RKO (cell line): ENCODE results near the gene CDH23.

Experiments
- DNase-seq: peaks from one replicate; pipeline ENCODE4 v3.0.0-alpha.2; 2016; ENCODE audit warnings: low spot score

The CDH23 gene

DNA sequence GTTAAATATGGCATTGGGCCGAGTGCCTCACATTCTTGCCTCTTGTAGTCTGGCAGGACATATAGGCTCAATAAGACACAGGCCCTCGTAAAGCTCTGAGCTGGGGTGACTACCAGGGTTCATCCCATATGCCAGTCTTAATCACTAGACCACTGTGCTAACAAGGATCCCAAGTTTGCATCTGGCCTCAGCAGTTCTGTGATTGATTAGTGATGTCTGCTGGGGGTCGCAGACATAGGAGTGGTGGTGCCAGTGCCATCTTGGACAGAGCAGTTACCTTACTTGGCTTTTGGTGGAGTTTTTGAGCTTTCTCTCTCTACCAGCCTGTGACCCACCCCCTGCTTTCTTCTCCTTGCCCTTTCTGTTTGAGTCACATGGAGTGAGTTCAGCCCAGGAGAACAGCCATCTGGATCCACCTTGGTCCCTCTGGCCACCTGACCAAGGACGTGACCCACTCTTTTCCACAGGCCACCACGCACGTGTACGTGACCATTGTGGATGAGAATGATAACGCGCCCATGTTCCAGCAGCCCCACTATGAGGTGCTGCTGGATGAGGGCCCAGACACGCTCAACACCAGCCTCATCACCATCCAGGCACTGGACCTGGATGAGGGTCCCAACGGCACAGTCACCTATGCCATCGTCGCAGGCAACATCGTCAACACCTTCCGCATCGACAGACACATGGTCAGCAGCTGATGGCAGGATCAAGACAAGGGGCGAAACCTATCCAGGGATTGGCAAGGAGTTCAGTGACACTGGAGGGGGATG is 380.7 kb downstream of the CDH23 start:
- DNase-seq, result no peak

DNA sequence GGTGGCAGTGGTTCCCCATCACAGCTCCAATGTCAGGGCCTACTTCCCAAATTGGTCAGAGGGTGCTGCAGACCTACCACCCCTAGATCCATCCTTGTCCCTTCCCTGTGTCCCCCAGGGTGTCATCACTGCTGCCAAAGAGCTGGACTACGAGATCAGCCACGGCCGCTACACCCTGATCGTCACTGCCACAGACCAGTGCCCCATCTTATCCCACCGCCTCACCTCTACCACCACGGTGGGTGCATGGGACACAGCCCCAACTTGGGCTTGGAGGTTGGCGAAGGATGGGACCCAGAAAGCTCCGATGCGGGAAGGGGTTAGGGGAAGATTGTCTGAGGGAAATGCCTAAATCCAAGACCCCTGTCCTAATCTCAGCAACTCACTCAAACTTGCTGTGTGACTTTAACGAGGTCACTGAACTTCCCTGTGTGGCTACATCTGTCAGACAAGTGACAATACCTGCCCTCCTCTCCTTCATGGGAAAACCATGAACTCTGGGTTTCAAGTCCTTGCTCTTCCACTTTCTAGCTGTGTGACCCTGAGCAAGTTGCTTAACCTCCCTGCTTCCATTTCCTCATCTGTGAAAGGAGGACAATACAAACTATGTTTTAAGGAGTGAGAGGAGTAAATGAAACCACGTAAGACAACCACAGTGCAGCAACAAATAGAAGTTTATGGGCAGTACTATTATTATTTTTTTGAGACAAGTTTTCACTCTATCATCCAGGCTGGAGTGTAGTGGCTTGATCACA is 381.5 kb downstream of the CDH23 start:
- DNase-seq, result no peak

DNA sequence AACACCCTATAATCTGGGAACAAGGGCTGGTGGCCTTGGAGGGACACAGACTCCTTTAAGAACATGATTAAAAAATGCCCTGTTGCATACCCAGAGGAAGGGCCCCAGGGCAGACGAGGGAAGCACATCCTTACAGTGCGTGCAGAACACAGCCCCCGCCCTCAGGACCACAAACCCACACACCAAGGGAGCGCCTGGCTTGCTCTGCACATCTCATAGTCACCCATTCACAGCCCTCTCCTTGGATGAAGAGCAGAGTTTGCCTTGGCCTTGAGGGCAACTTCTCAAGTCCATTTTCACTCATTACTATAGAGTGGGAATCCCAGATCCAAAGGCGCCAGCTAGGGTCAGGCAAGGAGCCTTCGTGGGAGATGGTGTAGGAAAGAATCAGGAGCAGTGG is 382.9 kb downstream of the CDH23 start:
- no peak for DNase-seq

DNA sequence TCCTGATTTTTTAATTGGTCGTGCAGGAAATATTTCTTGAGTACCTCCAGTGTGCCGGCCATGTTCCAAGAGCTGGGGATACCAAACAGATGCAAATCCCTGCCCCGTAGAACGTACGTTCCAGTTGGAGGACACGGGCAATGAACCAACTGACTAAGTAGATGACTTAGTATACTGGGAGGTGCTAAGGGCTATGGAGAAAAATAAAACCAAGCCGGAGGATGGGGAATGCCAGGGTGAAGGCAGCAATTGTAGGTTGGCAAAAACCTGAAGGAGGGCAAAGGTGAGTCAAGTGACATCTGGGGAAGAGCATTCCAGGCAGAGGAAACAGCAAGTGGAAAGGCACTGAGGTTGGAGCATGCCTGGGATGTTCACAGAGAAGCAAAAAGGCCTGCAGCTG is 383.4 kb downstream of the CDH23 start:
- no peak for DNase-seq

DNA sequence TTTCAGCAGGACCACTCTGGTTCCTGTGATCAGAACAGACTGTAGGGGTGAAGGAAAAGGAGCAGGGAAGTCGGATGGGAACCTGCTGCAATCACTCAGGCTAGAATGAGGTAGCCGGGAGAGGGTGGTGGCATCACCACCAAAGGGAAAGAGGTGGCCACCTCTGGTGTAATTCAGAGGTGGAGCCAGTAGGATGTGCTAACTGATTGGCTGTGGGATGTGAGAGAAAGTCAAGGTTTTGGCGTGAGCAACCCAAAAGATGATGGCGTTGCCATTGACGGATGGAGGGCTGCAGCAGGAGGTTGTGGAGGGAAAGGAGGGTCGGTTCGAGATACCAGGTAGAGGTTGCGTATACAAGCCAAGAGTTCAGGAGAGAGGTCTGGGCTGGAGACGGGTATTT is 384.0 kb downstream of the CDH23 start:
- DNase-seq, result no peak

DNA sequence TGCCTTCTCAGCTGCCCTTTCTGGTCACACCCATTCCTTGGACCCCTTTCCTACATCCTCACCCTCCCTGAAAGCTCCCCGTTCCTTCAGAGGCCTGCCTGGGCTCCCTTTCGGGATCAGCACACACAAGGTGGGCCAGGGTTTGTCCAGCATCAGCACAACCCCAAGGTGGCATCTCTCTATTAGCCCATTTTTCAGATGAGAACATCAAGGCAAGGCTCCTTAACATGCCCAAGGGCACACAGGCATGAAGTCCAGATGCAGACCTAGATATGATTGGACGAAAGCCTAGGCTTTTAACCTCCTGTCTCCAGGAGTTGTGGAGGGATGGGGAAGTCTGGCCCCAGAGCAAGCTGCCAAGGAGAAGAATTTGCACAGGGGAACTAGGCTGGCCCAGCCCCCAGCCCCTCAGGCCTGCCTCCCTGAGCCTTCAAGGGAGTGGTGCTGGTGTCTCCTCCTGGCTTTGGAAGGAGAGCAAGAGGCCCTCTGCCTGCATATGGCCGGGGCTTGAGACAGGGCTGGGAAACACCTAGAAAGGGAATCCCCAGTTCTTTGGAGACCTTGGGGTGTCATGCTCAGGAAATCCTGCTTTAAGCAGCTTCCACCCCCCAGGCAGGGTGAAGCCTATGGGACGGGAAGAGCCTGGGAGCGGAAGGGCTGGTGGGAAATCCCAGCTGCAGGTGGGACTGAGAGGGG is 385.6 kb downstream of the CDH23 start:
- no peak for DNase-seq

DNA sequence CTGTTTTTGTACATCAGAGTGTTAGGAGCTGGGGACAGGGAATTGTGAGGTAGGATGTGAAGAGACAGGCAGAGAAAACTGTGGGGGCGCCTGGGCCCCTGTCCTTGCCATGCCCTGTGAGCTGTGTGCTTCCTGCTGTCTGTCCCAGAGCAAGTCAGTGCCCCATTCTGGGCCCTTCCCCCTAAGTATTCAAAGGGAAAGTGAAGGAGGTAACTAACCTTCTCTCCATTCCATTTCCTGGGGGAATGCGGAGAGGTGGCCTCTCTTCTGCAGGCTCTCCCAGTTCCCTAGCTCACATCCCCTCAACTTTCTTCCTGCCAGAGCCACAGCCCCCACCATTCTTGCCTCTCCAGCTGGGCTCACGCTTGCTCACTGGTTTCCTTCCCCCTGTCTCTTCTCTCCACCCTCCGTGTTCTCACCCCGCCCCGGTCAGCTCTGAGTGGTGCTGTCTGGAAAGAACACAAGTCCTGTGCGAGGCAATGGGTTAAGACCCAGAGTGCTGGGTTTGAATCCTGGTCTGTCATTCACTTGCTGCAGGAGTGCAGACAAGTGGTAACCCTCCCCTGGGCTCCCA is 386.3 kb downstream of the CDH23 start:
- no peak for DNase-seq

DNA sequence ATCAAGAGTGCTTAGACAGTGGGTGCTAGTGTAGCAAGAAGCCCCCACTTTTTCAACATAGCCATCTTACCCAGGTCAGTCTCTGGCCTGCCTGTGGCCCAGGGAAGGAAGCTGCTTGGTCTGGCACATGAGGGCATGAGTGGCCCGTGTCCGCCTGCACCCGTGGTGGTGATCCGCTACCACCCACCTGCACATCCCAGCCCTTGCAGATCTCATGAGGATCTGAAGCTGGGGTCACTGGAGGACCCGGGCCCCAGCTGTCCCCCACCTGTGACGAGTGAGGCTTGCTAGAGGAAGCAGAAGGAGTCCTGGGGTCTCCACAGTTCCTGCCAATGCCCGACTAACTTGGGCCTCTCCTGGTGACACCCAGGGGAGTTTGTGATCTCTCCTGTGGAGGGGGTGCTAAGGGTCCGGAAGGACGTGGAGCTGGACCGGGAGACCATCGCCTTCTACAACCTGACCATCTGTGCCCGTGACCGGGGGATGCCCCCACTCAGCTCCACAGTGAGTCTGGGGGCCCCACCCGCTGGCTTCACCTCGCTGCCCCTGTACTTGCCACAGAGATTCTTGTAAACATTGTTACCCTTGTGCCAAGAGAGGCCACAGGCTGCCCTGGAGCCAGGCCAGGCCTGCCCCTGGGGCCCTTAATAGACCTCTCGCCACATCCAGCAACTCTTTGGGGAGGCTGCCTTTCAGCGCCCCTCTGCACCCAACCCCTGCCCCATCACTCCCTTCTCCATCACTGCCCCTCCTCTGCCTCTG is 387.4 kb downstream of the CDH23 start:
- DNase-seq, result no peak

DNA sequence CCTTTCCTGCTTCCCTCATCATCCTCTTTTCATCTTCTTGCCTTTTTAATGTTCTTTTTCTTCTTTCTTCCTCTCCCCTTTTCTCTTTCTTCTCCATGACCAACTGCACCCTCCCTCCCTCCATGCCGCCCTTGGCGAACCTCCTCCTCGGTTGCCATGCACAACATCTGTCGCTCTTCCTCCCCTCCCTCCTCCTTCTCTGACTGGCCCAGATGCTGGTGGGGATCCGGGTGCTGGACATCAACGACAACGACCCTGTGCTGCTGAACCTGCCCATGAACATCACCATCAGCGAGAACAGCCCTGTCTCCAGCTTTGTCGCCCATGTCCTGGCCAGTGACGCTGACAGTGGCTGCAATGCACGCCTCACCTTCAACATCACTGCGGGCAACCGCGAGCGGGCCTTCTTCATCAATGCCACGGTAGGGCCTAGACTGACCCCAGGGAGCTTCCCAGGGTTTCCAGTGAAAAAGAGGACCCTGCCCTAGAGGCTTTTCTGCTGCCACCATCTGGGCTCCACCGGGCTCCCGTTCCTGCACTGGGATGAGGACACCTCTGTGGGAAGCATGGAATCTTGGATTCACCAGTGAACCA is 388.1 kb downstream of the CDH23 start:
- no peak for DNase-seq

DNA sequence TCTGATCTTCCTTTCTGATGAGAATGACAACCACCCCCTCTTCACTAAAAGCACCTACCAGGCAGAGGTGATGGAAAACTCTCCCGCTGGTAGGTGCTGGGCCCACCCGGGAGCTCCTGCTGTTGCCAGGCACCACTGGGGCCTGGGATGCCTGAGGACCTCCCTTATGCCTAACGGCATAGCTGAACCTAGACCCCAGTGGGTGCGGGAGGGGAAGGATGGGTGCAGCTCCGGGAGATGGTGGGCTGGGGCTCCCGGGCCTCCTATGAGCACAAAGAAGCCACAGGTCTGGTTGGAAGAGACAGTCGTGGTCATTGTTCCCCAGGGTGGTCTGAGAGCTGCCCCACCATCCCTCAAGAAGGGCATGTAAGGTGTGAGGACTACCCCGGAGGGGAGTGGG is 392.2 kb downstream of the CDH23 start:
- DNase-seq, result no peak

DNA sequence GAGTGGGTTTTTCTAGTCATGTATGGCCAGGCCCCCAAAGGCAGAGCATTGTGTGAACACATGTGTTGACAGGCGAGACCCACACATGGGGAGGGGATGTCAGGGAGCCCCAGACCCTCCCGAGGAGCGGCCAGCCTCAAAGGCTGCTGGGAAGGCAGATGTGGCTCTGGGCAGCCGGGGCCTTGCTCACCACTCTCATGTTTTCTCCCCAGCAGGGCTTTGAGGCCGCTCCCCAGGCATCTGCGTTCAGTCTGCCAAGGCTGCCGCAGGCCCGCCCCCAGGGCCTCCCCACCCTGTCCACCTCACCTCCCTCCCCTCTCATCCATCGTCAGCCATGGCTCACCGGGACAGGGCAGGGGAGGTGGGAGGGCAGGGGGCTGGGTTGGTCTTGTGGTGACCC is 393.2 kb downstream of the CDH23 start:
- DNase-seq, result no peak

DNA sequence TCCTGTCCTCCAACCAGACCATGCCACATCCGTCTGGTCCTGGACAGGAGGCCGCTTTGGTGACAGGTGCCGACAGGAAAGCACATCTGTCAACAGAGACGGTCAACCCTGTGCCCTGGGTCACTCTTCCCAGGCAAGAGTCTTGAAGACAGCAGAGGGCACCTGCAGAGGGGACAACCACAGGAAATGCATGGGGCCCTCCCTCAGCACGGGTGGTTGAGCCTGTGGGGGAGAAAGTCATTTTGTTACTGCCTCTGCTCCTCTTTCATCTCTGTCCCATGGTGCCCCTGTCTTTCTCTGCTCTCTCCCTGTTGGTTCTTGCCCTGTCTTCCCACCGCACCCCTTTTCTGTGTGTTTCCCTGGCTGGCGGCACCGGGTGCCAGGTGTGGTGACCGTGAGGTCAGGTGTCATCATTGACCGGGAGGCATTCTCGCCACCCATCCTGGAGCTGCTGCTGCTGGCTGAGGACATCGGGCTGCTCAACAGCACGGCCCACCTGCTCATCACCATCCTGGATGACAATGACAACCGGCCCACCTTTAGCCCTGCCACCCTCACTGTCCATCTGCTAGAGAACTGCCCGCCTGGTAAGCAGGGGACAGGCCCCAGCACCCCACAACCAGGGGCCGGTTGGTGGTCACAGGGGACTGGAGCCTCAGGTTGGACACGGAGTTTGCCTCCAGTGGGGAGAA is 394.2 kb downstream of the CDH23 start:
- no peak for DNase-seq

DNA sequence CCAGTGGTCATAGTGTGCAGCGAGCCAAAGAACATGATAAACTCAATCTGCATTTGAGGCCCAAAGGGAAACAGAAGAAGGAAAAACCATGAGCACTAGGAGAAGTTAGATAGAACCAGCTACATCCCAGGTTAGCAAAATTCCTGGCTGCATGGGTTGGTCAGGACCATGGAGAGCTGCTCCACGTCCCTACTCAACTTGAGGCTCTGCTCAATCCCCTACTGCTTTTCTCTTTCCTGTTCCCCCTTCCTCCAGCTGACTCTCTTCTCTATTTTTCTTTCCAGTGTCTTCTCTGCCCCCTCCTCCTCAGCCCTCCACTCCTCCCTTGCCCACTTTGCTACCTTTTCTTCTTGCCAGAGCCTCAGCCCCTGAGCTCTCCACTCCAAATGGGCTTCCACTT is 398.5 kb downstream of the CDH23 start:
- peak; percentile 39 for DNase-seq

DNA sequence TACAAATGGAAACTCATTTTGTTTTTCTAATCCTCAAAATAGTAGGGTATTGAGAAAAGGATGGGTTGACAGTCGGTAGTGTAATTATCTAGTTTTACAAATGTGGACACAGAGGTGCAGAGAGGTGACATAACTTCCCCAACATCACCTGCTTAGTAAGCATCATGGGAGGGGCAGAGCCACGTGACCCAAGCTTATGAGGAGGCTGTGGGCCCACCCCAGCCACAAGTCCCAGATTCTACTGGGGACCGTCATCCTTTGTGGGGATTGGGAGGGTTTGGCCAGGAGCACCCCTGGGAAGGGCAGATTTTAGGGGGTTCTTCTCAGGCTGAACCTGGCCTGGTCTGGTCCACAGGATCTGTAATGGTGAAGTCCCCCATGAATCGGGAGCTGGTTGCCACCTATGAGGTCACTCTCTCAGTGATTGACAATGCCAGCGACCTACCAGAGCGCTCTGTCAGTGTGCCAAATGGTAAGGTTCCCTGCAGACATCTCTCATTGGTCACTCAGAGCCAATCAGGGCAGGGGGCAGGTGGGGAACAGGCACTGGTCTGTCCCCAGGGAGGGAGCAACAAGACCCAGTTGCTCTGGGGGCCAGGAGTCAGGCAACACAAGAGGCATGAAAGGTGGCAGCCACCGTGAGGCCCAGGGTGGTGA is 400.2 kb downstream of the CDH23 start:
- DNase-seq, result no peak

DNA sequence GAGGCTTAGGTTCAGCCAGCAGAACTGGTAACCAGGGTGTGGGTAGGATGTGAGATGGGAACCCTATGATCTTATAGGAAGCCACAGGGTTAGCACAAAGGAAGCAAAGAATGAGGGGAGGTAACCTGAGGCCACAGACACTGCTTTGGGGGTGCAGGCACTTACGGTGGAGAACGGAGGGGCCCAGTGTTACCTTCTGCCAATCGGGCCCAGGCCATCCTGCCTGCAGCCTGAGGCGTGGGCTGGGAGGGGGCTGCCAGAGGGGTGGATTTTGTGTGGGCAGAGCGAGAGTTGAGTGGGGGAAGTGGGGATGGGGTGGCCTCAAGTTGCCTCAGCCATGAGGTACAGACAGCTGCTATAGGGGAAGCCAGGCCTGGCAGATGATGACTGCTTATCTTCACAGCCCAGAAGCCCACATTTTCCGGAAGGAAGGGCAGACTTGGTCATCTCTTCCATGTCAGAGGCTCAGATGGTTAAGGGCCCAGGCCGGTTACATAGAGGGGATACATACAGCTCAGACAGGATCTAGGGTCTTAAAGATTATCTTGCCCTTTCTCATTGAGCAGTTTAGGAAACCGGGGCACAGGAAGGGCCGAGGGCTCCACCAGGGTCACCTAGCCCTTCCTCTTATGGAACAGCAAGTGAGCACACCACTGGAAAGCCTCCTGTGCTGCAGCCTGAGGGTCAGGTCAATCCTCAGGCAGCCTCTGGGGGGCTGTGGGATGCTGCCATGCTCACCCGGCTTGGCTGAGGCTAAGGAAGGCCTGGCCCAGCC is 401.0 kb downstream of the CDH23 start:
- no peak for DNase-seq

DNA sequence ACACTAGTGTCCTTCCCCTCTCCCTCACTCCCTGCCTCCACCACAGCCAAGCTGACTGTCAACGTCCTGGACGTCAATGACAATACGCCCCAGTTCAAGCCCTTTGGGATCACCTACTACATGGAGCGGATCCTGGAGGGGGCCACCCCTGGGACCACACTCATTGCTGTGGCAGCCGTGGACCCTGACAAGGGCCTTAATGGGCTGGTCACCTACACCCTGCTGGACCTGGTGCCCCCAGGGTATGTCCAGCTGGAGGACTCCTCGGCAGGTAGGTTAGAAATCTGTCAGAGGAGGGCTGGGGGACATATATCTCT is 401.5 kb downstream of the CDH23 start:
- DNase-seq, result no peak

DNA sequence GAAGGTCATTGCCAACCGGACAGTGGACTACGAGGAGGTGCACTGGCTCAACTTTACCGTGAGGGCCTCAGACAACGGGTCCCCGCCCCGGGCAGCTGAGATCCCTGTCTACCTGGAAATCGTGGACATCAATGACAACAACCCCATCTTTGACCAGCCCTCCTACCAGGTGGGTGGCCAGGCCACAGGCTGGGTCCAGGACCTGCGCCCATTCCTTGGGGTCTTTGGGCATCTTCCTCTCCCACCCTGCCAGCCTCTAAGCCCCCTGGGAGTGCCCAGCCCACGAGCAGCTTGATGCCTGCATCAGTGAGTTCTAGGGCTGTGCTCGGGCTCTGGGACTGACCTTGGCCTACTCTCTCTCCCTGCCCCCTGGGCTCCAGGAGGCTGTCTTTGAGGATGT is 402.4 kb downstream of the CDH23 start:
- DNase-seq, result no peak

DNA sequence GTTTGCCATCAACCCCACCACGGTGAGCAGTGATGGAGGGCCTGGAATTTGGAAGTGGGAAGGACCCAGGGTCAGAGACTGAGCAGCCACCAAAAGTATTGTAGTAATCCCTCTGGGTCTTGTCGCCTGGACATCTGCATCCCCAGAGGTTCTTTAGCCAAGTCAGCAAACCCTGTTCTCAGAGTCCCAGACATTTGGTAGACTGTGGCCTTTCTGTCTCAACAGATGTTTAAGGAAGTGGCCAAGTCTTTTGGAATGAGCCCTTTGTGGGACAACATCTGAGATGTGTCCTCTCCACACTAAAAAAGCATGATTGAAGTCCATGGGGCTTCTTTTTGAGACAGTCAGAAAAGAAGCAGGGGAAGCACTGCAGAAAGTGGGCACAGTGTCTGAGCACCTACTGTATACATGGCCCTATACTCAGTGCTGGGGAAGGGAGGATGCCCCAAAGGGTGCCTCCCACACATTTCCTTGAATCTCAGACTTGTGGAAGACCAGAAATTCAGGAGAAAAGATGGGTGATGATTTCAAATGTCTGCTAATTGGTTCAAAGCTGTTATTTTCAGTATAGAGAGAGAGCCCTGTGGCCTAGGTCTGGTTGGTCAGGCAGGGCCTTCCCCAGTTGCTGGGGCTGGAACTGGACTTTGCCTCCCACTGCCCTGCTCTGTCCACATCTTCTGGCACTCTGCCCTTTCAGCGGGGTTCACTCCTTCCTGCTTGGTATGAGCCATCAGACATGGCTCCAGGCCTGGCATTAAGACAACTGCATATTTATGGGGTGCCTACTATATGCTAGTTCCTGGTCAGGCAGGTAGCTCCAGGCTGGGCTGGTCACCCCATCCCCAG is 403.1 kb downstream of the CDH23 start:
- no peak for DNase-seq

DNA sequence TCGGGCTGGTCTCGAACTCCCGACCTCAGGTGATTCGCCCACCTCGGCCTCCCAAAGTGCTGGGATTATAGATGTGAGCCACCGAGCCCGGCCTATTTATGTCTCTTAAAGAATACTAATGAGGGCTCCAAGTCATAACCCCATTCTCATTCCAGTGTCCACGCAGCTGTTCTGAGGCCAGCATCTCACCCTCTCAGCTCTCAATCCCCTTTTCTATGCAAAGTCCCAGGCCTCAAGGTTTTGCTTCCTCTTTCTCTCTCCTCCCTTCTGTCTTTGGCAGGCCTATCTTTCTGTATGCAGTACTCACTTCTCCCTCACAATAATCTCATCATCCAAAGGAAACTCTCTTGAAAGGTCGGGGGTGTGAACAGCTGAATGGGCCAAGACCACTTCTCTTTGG is 404.6 kb downstream of the CDH23 start:
- no peak for DNase-seq
